ENCODE results near the gene COL6A3. TPM values are rescaled to one million over a fixed set of nuclear protein-coding genes. Genes with fewer than 3 reads are reported as not detected.

The COL6A3 gene
- total and polyA plus RNA-seq, 2 of the 13 experiments (the other 11 are each of a cell fraction or from before 2014, with no cell fraction given) = 0.03 TPM; not detected in 1

DNA sequence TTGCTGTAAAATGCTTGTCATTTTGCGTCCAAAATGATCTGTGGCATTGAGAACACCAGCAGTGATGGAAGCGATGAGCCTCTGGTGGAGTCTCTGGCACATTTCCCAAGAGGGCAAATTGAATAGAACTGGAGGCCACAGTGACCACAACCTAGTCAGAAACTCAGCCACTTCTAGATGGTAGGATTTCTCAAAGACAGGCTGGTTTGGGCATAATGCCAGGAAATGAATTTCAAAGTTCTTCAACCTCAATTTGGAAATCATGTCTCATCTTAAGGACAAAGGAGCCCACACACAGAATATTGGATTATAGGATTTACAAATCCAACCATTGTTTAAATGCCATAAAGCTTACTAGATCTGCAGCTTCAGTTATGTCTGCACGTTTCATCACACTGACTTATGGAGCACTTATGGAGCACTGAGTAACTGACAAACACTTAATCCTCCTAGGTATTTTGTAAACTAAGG lies 132.1 kb downstream of the COL6A3 start:
- Histone ChIP-seq H3K4me1 (ENCODE audit: insufficient read depth, low read length) (no peaks in the 10 kb centered on the region), H3K27ac (ENCODE audit: extremely low read length, insufficient read depth, low read length) (no peak overlapping the region), H4K20me1 (ENCODE audit: insufficient read depth, low read length) (no peaks in the 10 kb centered on the region), H3K27me3 (ENCODE audit: control insufficient read depth in 1 of 2, insufficient read depth in 2 of 2, low read length in 2 of 2) (peaks cover 4 to 18% of the 10 kb centered on the region in 2 experiments; a peak in 3 of 5 replicates), H3K9me3 (ENCODE audit: low read length) (no peaks in the 10 kb centered on the region), H2AFZ (ENCODE audit: low read length) (no peak overlapping the region), H3K4me2 (ENCODE audit: low read depth, low read length) (no peak overlapping the region), H3K4me3 (replicated peaks in 1 of 3; ENCODE audit: insufficient read depth in 1 of 3, low read depth in 2 of 3, low read length in 3 of 3) (no peak overlapping the region), H3K79me2 (ENCODE audit: insufficient read depth, low read length) (no peaks in the 10 kb centered on the region), H3K36me3 (replicated peaks in 1 of 2; ENCODE audit: control insufficient read depth in 1 of 2, insufficient read depth in 2 of 2, low read length in 2 of 2) (no peaks in the 10 kb centered on the region), H3K9ac (ENCODE audit: insufficient read depth, low read depth, low read length) (no peak overlapping the region)
- WGBS (ENCODE audit: low lambda C conversion rate) = 17% methylated on average over 3 of the region's 3 CpGs
- ATAC-seq (no peak), FAIRE-seq (no peak), DNase-seq (ENCODE audit: low spot score) (no peak)
- intact Hi-C loops (cut with micrococcal nuclease; ENCODE audit: unreplicated experiment) = no loop called here
- in situ Hi-C loops (cut with HindIII; ENCODE audit: extremely low pct_ligation_motif_present, low pct_unique_long_range_greater_than_20kb) = no loop called here
- CTCF ChIA-PET (ENCODE audit: low intra/inter-chr PET ratio, low total read pairs) = no interaction called here
- BruUV-seq (replicated peaks) = no TSS peak
- TF ChIP-seq FLYWCH1 (CRISPR knock-in tag; IDR thresholded peaks at IDR 0.05) = no peak
- TF ChIP-seq TCF12 (IDR thresholded peaks at IDR 0.05) = no peak
- no peak for TF ChIP-seq TCF12 (CRISPR knock-in tag; IDR thresholded peaks at IDR 0.05)
- TF ChIP-seq ZEB1 (IDR thresholded peaks at IDR 0.05; ENCODE audit: insufficient replicate concordance, low read depth) = no peak
- TF ChIP-seq KAT7 (CRISPR knock-in tag; IDR thresholded peaks at IDR 0.05; ENCODE audit: borderline replicate concordance) = no peak
- no peak for TF ChIP-seq MIXL1 (CRISPR knock-in tag; IDR thresholded peaks at IDR 0.05)
- POLR2A ChIA-PET = no interaction called here

DNA sequence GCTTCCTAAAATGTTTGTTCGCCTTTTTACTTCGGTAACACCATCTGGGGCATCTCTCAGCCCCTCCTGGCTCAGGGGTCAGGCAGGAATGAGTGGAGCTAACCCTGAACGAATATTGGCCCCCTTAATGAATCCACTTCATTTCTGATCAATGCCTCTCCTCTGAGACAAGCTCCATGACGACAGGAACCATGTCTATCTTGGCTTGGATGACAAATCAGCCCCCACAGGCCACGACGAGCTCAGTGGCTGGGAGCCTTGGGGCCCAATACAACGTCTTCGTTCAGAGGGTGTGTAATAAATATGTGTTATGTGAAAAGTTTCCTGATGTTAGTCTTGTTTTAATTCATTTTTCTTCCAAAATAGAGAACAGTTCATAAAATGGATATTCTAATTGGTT lies 133.0 kb downstream of the COL6A3 start:
- peaks cover 4 to 18% of the 10 kb centered on the region in 2 experiments; a peak in 3 of 5 replicates for H3K27me3 ChIP-seq (ENCODE audit: control insufficient read depth in 1 of 2, insufficient read depth in 2 of 2, low read length in 2 of 2)
- TF ChIP-seq HIVEP1 (CRISPR knock-in tag; IDR thresholded peaks at IDR 0.05) (no peak), ZKSCAN5 (CRISPR knock-in tag; IDR thresholded peaks at IDR 0.05) (no peak), ADNP (CRISPR knock-in tag; IDR thresholded peaks at IDR 0.05) (no peak), ZKSCAN1 (IDR thresholded peaks at IDR 0.05; ENCODE audit: low read length) (no peak), THAP11 (CRISPR knock-in tag; IDR thresholded peaks at IDR 0.05) (no peak), CHD2 (IDR thresholded peaks at IDR 0.05; ENCODE audit: low read depth, low read length) (no peak), GTF3A (CRISPR knock-in tag; conservative IDR thresholded peaks at IDR 0.05) (no peak)
- WGBS (ENCODE audit: low lambda C conversion rate) = 28% methylated on average over 8 of the region's 8 CpGs
- no peak overlapping the region for H3K4me3 ChIP-seq (replicated peaks in 1 of 3; ENCODE audit: insufficient read depth in 1 of 3, low read depth in 2 of 3, low read length in 3 of 3)
- no peak overlapping the region for H3K27ac ChIP-seq (ENCODE audit: extremely low read length, insufficient read depth, low read length)
- no peaks in the 10 kb centered on the region for H3K36me3 ChIP-seq (replicated peaks in 1 of 2; ENCODE audit: control insufficient read depth in 1 of 2, insufficient read depth in 2 of 2, low read length in 2 of 2)
- FAIRE-seq = no peak
- no peak overlapping the region for H2AFZ ChIP-seq (ENCODE audit: low read length)
- H3K9me3 ChIP-seq (ENCODE audit: low read length) = no peaks in the 10 kb centered on the region
- H3K4me2 ChIP-seq (ENCODE audit: low read depth, low read length) = no peak overlapping the region
- ChIA-PET CTCF (ENCODE audit: low intra/inter-chr PET ratio, low total read pairs) (no interaction called here), POLR2A (no interaction called here)
- BruUV-seq (replicated peaks) = no TSS peak
- intact Hi-C loops (cut with micrococcal nuclease; ENCODE audit: unreplicated experiment) = no loop called here
- H3K79me2 ChIP-seq (ENCODE audit: insufficient read depth, low read length) = no peaks in the 10 kb centered on the region
- no peaks in the 10 kb centered on the region for H4K20me1 ChIP-seq (ENCODE audit: insufficient read depth, low read length)
- in situ Hi-C loops (cut with HindIII; ENCODE audit: extremely low pct_ligation_motif_present, low pct_unique_long_range_greater_than_20kb) = no loop called here
- H3K4me1 ChIP-seq (ENCODE audit: insufficient read depth, low read length) = no peaks in the 10 kb centered on the region
- no peak for DNase-seq (ENCODE audit: low spot score)
- ATAC-seq = no peak
- H3K9ac ChIP-seq (ENCODE audit: insufficient read depth, low read depth, low read length) = no peak overlapping the region

All from HepG2 (cell line).